GM08714 (cell line): ENCODE measurements around the gene MYO5B.

ENCODE experiments used
- H3K4me3 ChIP-seq: fragments of 200-500 bp; sonication (Bioruptor generic); 2 replicates; pipeline ENCODE4 v1.5.1; 2014; ENCODE audit warnings: mild to moderate bottlenecking, low read length, inconsistent platforms
- ZNF274 ChIP-seq: IDR thresholded peaks from 2 replicates; pipeline ENCODE4 v1.6.1; 2012; ENCODE audit warnings: mild to moderate bottlenecking, low read depth, low read length

The MYO5B gene

GRCh38 chr18:49858309-49859020 is 336.5 kb downstream of the MYO5B start:
- TF ChIP-seq ZNF274 = no peak
- no peak overlapping the region for H3K4me3 ChIP-seq

DNA sequence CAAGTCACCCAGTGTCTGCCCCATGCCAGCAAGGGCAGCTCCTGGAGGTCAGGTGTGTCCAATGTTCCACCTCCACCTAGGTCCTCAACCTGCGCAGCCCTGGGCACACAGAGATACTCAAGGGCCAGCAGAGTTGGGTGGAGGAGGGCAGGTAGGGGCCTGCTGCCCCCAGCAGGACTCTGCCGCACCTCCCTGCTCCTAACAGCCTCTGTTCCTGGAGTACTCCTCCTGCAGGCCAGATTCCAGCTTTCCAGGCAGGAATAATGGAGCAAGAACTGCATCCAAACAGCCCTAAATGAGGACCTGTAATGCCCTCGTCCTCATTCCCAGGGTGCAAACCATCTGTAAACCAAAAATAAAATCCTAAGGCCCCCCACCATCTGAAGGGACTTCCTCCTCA is 337.2 kb downstream of the MYO5B start:
- no peak overlapping the region for H3K4me3 ChIP-seq
- TF ChIP-seq ZNF274 = no peak

DNA sequence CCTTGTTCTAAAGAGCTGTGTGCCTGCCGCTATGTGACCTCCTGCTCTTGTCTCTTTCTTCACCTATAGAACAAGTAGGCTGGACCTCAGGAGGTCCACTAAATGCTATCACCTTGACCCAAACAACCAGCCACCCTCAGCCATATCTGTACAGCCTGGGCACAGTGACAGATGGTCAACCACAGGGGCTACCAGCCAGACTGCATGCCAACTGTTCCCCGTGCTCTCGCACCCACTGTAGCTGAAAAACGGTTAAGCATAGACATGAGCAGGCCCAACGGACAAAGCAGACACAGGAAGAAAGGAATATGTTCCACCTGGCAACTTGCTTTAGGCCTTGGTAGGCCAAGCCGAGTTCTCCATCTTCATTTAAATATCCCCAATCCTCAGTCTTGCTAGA is 338.5 kb downstream of the MYO5B start:
- TF ChIP-seq ZNF274 = no peak
- no peak overlapping the region for H3K4me3 ChIP-seq

DNA sequence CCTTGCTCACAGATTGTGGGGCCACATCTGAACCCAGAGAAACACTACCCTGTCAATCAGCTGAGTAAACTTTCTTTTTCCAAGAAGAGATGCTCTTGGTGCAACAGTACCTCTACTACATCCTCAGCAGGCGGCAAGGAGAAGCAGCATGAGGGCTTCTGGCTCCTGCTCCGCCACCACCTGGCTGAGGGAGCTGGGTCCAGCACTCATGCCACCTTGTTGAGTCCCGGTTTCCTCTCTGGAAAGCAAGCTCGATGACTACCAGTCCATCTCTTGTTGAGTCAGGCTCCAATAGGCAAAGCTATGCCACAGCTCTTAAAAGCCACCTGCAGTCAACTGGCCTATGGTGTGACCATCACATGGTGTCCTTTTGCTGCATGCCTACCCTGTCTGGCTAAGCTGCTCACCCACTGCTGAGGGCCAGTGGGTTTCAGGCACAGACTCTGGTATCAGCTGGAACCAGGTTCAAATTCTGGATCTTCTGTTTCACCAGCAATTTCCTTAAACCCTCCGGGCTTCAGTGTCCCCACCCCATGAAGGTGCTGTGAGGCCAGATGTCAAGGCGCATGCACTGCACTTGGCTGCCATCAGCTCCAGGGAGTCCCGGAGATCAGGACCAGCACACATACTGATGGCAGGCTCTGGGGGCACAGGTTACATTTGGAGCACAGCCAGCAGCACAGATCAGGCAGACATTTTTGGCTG is 339.1 kb downstream of the MYO5B start:
- no peak for TF ChIP-seq ZNF274
- H3K4me3 ChIP-seq = no peak overlapping the region

- H3K4me3 ChIP-seq = no peak overlapping the region
- TF ChIP-seq ZNF274 = no peak
These were observed 340.3 kb downstream of the MYO5B start for GRCh38 chr18:49854681-49855080.

DNA sequence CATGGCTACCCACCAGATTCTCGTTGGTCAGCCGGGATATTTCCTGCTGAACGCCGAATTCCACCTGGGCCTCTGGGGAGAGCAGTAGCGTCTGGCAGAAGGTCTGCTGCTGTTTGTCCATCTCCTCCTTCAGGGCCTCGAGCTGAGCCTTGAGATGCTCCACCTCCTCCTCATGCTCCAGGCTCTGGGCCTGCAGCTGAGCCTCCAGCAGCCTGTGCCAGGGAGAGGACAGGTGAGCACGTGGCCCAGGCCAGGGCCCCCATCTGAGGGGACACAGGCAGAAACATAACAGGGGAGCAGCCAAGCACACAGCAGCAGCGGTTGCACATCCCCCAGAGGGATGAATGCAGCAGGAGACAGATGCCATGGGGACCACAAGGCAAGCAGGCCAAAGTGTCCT is 341.5 kb downstream of the MYO5B start:
- H3K4me3 ChIP-seq = no peak overlapping the region
- TF ChIP-seq ZNF274 = no peak

DNA sequence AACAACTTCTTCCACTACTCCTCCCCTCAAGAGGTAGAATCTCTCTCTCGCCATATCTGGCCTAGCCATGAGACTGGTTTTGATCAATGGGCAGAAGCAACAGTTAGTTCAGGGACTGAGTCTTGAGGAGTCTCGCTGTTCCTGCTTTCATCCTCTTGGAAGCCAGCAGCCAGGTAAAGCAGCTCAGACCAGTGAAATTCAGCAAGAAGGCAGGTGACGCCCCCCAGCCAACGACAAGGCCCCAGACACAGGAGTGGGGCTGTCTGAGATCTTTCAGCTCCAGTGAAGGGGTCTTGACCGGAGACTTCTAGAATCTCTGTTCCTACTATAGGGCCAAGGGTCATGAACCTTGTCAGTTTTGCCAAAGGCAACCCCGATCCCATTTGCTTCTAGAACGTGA is 341.9 kb downstream of the MYO5B start:
- H3K4me3 ChIP-seq = no peak overlapping the region
- no peak for TF ChIP-seq ZNF274

DNA sequence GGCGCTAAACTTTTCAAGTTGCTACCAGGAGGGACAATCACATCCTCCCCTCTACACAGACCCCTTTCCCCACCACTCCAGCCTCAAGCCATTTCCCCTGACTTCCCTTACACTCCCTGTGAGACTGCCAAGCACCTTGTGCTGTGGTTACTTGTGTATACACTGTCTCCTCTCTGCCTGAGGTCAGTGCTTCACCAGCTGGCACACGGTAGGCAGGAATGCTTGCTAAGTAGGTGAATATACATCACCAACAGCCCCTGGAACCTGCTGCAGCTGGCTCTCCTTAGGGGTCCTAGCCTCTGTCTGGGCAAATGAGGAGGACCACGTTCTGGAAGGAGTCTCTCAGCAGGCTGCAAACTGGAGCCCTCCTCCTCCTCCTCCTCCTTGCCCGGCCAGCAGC is 343.3 kb downstream of the MYO5B start:
- no peak for TF ChIP-seq ZNF274
- no peak overlapping the region for H3K4me3 ChIP-seq

DNA sequence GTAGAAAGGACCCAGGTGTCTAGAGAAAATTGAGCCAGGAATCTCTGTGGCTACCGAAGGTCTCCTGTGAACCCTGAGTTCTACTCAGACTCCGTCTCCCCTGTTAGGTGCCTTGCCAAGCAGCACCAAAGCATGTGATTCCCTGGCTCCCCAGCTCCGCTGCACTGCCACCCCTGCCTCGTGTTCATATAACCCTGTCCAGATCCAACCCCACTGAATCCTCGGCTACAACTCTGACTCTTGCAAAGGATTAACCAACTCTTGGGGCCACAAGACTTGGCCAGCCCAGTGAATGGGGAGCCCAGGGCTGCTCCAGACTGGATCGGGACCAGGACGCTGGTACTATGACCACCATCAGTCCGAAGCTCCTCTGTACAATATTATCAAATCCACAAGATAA is 344.3 kb downstream of the MYO5B start:
- no peak for TF ChIP-seq ZNF274
- H3K4me3 ChIP-seq = no peak overlapping the region

- no peak overlapping the region for H3K4me3 ChIP-seq
- TF ChIP-seq ZNF274 = no peak
These were observed 345.4 kb downstream of the MYO5B start for GRCh38 chr18:49849331-49850217.

- H3K4me3 ChIP-seq = no peak overlapping the region
- no peak for TF ChIP-seq ZNF274
These were observed 346.8 kb downstream of the MYO5B start for GRCh38 chr18:49848115-49848514.

DNA sequence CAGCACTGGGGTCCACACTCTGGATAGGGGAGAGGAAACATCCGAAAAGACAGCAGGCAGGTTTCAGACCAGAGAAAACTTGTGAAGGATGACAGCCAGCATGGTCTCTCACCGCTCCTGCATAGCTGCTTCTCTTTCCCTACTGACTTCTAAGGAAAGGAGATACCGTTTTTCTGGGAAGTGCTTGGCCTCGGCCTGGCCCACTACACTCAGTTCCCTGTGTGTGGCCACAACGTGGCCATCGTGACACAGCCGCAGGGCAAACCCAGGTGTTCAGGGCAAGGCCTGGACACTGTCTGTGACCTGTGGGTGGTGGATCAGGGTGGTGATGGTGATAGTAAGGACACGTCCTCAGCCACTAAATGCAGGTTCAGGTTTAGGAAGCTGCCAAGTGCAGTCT is 347.4 kb downstream of the MYO5B start:
- no peak overlapping the region for H3K4me3 ChIP-seq
- TF ChIP-seq ZNF274 = no peak

GRCh38 chr18:49846718-49847470 is 348.1 kb downstream of the MYO5B start:
- H3K4me3 ChIP-seq = no peak overlapping the region
- TF ChIP-seq ZNF274 = no peak

DNA sequence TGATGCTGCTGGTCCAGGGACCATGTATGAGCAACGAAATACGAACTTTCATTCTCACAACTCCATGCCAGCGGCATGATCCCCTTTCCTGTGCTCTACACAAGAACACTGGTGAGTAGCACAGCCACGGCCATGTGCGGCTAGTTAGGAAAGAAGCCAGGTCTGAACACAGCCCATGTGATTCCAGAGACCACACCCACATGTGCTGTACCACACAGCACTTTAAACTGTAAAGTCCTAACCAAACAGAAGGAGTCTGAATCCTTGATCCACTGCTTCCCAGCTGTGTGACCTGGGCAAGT is 348.6 kb downstream of the MYO5B start:
- TF ChIP-seq ZNF274 = no peak
- no peak overlapping the region for H3K4me3 ChIP-seq

- no peak overlapping the region for H3K4me3 ChIP-seq
- TF ChIP-seq ZNF274 = no peak
These were observed 349.2 kb downstream of the MYO5B start for GRCh38 chr18:49845629-49846360.
